HepG2 (cell line): ENCODE results near the gene COL9A3.

Source experiments
- CERS6 ChIP-seq: sonication (generic); formaldehyde crosslinking; IDR thresholded peaks from 2 replicates; pipeline ENCODE4 v1.5.0; 2020; ENCODE audit warnings: missing genetic modification reagents
- CTCF ChIP-seq: sonication (generic); formaldehyde crosslinking; IDR thresholded peaks from 2 replicates; pipeline ENCODE4 v1.5.0; 2020; ENCODE audit warnings: mild to moderate bottlenecking, missing genetic modification reagents, moderate library complexity
- ELF1 ChIP-seq: sonication (generic); formaldehyde crosslinking; IDR thresholded peaks from 2 replicates; pipeline ENCODE4 v1.4.0; 2020; ENCODE audit warnings: missing genetic modification reagents
- POLR2A ChIP-seq, 2 experiments: IDR thresholded peaks; 2 replicates each; pipeline ENCODE4 v1.6.1; 2011; ENCODE audit warnings: low read depth in 2 of 2, low read length in 2 of 2, mild to moderate bottlenecking in 1 of 2, moderate library complexity in 1 of 2; ENCODE audit not compliant: insufficient read depth in 1 of 2
- ZNF124 ChIP-seq: sonication (generic); formaldehyde crosslinking; IDR thresholded peaks from 2 replicates; pipeline ENCODE4 v1.4.0; 2020; ENCODE audit warnings: missing genetic modification reagents

GRCh38 chr20:62782149-62782892, 34.5 kb upstream of the COL9A3 start:
- TF ChIP-seq ELF1 (CRISPR knock-in tag) (no peak), CTCF (peak; percentile 67), POLR2A (IDR thresholded peaks at IDR 0.05; ENCODE audit: insufficient read depth in 1 of 2, low read depth in 2 of 2, low read length in 2 of 2) (no peak), ZNF124 (CRISPR knock-in tag) (no peak), CERS6 (no peak)
